ENCODE measurements around the gene PCBP3.
"Not testable (repeated sequence)": the region's sequence is repeated elsewhere in the genome, so short reads cannot be mapped to it uniquely, and the experiment has no call there.

PCBP3 gene

DNA sequence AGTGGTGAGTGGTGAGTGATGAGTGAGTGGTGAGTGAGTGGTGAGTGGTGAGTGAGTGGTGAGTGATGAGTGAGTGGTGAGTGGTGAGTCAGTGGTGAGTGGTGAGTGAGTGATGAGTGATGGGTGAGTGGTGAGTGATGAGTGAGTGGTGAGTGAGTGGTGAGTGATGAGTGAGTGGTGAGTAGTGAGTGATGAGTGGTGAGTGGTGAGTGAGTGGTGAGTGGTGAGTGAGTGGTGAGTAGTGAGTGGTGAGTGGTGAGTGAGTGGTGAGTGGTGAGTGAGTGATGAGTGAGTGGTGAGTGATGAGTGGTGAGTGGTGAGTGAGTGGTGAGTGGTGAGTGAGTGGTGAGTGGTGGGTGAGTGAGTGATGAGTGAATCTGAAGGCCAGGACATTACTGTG is 172.3 kb downstream of the PCBP3 start:
- not testable (repeated sequence) for DNase-seq

DNA sequence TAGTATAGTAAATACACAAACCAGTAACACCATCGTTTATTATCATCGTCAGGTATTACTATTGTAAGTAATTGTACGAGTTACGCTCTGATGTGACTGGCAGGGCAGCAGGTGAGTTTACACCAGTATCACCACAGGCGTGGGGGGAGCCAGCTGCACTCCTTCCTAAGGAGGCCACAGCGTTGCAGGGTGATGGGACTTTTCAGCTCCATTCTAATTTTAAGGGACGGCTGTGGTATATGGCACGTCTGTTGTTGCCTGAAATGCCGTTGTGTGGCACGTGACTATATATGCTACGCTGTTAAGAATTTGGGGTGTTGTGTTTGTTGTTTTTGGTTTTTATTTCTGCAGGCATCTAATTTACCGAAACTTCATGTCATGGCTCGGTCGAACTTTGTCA is 173.3 kb downstream of the PCBP3 start:
- no peak for DNase-seq

DNA sequence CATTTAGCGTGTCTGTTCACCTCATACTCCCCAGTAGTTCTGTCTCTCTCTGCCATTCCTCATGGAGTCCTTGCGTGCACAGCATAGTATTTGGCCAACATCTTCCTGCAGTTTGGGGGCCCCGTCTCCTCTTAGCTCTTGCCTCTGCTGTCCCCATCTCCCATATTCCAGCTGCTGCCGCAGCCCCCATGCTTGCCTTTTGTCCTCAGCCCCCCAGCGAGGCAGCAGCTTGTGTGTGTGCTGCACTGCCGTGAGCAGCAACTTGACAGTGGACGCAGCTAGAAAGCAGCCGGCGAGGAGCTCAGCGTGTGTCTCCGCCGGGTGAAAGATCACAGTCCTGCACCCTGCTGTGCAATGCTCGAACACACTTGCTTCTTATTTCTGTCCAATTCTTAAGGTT is 173.8 kb downstream of the PCBP3 start:
- DNase-seq: no peak

DNA sequence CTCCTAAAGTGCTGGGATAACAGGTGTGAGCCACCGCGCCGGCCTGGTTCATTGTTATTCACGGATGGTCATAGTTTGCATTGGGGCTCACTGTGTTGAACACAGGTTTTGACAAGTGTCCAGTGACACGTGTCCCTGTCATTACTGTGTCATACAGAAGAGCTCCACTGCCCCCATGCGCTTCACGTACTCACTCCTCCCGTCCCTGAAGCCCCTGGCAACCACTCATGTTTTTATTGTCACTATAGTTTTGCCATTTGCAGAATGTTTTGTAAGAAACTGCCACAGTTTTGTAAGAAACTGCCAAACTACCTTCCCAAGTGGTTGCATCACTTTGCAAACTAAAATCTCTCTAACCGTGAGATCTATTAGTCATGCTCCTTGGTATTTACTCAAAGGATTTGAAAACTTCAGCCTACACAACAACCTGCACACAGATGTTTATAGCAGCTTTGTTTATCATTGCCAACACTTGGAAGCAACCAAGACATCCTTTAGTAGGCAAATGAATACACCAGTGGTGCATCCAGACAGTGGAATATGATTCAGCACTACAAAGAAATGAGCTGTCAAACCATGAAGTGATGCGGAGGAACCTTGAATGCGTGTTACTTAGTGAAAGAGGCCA is 174.9 kb downstream of the PCBP3 start:
- DNase-seq: no peak

DNA sequence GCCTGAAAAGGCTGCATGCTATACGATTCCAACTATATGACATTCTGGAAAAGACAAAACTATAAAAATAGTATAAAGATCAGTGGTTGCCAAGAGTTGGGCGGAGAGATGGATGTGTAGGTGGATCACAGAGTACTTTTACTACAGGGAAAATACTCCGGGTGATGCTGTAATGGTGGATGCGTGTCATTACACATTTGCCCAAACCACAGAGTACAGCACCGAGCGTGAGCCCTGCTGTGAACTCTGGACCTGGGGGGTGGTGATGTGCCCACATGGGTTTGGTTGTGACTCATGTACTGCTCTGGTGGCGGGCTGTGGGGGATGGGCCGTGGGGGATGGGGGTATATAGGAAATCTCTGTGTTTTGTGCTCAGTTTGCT is 175.4 kb downstream of the PCBP3 start:
- no peak for DNase-seq

DNA sequence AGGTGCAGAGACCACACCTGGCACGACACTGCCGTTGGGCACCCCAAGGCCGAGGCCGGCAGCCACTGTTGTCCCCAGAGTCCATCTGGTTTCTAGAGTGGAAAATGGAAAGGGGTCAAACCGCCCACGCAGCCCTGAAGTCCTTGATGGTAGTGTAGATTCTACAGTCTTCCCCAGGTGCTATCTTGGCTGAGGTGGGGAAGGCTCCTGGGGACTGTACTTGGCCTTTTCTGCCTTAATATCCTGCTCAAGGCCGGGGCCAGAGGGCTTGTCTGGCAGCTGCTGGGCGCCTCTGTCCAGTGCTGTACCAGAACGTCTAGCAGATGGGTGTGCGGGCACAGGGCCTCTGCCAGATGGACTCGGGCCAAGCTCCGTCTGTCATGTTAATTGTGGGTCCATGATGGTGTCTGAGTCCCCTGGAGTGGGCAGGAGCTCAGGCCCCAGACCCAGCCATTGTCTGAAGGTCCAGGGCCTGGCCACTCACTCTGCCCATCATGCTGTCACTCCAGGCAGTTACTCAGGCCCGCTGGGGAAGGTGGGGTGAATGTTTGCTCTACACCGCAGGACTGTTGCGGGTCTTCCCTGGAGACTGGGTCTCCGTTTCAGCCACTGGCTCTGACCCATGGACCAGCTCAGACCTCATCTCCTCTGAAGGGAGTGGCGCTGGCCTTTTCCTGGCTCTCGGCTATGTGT is 176.1 kb downstream of the PCBP3 start:
- DNase-seq: no peak

DNA sequence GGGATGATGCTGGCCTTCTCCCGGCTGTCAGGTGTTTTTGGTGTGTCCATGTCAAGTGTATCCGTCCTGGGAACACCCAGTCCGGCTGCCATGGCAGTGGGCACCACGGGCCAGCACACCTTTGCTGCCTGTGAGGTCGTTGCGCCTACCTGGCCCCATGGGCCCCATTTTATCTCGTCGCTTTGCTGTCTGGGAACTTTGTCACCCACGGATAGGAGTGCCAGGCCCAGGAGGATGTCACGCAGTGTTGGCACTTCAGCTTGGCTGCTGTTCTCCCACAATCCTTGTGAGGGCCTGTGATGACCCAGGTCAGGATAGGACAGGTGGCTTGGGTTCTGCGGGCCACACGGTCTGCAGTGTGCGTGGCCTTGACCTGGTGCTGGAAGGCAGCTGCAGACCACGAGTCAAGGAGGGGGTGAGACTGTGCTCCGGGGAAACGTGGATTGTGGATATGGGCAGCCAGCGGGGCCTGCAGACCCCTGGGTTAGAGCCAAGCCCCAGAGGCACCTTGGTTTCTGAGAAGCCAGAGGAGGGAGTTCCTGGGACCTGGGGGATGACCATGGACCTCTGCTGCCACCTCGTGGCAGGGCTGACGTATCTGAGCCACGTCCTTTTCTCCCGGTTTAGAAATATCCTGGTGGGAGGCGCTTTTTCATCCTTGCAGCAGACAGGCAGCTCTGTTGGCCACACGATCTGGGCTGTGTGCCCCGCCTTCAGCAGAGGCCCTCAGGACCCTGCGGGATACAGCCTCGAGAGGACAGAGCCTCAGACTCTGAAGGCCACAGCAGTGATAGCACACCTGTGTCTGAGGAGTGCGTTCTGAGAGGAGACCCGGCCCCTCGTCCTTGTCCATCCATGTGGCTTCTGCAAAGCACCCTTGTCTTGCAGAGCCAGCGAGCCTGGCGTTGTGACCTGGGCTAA is 176.9 kb downstream of the PCBP3 start:
- DNase-seq: peak; percentile 69 to 89 (median 86)

DNA sequence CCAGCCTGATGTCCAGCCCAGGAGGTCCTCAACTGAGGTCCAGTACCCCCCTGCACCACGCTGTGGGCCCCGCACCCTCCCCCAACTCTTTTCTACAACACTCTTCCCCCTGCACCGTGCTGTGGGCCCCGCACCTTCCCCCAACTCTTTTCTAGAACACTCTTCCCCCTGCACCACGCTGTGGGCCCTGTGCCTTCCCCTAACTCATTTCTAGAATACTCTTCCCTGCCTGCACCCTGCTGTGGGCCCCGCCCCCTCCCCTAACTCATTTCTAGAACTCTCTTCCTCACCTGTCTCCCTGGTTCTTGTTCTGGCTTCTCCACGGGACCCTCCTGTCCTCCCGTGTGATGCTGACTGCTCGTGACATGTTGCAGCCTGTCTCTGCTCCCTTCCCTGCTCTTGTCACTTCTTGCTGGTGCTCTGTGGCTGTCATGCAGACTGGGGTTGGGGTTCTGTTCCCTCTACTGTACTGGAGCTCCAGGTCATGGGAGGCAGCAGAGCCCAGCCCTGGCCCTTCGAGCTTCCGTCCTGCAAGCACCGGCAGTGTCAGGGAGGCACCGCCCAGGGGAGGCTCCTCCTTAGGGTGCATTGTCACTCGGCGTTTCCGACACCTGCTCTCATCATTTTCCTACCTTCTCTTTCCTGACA is 177.9 kb downstream of the PCBP3 start:
- DNase-seq: no peak

DNA sequence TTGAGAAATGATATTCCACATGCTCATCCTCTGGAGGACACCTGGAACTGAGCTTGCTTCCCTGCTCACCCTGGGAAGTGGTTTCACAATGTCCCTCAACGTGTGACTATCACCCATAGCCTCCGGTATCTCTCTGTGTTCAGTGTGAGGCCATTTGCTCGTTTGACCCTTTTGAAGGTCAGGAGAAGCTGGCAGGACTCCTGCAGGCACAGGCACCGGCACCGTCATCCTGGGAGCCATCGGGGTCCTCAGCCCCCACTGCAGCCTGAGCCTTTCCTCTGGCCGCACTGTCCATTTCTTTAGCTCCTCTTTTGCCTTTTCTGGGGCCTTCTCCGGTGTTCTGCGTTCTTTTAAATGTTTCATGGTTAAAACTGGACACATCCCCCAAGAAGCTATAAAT is 178.5 kb downstream of the PCBP3 start:
- DNase-seq: no peak

DNA sequence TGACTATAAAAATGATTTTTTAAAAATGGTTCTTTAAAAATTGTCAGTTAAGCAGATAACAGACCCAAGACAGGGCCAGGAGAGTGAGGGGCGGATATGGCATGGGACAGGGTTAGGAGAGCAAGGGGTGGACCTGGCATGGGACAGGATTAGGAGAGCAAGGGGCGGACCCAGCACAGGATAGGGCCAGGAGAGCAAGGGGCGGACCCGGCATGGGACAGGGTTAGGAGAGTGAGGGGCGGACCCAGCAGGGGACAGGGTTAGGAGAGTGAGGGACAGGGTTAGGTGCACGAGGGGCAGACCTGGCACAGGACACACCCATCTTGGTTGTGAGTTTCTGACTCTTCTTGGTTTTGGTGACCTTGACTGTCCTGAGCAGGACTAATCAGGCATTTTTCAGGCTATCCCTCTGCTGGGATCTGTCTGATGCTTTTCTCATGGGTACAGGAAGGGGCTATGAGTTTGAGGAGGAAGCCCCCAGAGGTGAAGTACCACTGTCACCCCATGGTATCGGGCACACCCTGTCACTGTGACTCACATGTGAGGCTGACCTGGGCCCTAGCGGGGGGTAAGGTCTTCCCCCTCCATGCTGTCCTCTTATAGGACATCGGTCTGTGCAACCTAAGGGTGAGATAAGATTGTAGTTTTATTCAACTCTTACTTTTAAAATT is 179.0 kb downstream of the PCBP3 start:
- DNase-seq: no peak

DNA sequence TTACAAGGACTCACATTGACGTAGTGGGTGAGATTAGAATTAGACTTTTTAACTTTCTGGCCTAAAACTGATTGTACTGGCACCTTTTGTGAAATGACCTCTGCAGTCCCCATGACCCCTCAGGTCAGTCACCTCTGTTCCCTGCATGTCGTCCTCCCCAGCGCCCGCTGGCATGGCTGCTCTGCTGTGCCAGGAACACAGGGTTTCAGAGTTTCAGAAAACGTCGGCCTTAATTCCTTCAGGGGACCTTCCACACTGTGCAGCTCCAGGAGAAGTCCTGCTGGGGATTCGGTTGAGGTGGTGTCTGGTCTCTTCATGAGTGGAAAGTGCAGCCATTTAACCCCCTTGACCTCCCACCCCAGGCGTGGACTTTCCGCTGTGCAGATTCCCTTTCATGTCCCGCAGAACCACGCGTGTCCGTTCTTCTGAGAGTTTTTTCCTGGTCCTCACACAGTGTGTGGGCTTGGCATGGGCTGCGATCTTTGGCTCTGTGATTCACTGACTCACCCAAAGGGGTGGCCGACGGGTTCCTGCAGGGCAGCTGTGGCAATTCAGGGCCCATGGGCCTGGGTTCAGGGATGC is 179.7 kb downstream of the PCBP3 start:
- DNase-seq: no peak

DNA sequence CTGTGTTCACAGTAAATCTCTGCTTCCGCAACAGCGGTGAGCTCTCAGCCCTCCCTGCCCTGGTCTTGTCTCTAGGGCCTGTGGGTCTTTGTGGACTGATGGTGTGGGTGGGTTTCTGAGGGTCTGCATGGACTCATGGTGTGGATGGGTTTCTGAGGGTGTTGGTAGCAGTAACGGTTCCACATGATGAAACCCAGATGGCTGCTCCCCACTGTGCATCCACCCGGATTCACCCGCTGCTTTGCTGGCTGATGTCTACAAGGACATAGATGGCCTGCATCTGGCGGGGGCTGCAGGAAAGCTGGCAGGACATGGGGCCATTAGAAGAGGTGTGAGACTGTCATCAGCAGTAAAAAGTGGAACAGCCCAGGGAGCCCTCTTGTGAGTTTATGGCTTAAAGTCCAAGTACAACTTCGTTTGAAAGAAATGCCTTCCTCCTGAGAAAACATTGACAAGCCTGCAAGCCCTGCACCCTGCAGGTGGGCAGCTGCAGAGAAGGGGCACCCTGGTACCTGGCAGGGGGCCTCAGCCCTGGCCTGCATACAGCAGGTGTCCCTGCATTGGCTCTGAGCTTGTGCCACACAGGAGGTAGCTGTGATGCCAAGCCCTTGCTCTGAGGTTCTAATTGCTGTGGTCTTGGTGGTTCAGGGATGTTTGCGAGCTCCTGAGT is 181.2 kb downstream of the PCBP3 start:
- peak in 2 of 3 experiments; percentile 12 to 29 for DNase-seq

DNA sequence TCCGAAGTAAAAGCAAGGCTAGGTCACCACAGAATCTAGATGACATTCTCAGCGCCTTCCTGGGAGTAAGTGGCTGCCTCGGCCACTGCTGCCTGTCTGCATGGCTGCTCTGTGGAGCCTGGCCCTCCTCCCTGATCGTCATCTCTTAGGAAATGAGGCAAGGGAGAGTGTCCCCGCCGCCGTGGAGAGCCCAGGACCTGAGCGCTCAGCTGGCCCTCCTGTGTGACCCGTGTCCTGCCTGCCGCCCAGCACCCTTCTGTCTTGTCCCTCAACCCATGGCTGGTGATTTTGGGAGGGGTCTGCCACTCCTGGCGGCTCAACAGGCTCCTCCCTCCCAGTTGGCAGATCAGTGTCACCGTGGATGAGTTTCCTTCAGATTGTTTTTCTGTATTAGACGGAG is 181.7 kb downstream of the PCBP3 start:
- no peak for DNase-seq

DNA sequence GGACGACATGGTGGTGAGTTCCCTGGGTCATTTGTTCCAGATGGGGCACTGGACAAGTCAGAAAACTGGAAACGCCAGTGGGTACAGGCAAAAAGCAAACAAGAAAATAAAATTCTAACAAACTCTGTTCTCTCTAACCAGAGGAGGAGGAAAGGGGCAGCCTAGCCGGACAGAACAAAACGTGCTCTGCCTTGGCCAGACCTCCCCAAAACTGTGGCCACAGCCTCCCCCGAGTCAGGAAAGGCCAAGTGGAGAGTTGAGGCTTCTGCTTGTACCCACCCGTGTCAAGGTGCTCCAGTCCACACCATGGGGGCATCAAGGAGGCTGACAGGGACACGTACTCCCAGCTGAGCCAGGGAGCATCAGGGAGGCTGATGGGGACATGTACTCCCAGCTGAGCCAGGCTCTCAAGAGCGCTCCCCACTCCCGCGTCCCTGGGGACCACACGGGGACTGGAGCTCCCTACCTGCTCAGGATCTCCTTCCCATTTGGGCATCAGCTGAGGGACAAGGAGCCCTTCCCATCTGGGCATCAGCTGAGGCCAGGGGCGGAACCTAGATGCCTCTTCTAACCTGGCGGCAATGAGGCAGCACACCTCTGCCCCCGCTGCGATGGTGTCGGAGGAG is 183.3 kb downstream of the PCBP3 start:
- no peak for DNase-seq

DNA sequence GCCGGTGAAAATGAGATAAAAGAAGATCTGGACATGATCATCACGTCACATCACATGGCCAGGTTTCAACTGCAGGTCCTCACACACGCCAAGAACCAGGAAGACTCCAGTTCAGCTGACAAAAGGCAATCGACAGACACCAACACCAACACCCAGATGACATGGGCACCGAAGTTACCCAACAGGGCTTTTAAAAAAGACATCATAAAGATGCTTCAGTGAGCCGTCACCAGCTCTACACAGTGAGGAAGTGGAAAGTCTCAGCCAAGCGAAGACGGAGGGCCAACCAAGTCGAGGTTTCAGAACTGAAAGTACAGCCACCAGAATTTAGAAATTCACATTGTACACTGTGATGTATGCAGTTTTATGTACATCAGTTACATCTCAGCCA is 183.8 kb downstream of the PCBP3 start:
- DNase-seq: no peak

DNA sequence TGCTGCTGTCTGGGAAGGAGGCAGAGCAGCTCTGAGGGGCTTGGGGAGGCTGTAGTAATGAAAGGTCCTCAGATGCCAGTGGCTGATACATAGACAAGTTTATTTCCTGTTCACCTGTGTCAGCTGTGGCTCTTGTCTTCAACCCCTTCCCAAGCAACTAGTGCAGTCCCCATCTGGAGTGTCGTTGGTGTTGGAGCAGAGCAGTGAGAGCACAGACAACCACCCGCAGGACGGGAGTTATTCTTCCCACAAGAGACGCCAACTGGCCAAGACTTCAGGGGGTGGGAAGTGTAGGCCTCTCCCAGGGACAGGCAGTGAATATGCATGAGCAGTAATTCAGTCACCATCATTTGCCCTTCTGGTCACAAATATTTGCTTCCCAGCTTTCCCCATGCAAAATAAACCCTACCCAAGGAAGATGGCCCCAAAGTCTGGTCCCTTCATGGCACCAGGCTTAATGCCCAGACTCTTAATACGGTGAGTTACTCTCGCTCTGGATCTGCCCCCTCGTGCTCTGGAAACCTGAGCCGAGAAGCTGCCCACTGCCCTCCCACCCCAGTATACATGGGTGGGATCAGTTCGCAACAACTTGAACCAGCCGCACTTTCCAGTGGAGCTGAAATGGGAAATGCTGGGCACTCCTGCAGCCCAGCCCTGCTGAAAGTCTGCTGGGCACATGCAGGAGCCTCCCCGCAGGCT is 184.5 kb downstream of the PCBP3 start:
- DNase-seq: no peak

DNA sequence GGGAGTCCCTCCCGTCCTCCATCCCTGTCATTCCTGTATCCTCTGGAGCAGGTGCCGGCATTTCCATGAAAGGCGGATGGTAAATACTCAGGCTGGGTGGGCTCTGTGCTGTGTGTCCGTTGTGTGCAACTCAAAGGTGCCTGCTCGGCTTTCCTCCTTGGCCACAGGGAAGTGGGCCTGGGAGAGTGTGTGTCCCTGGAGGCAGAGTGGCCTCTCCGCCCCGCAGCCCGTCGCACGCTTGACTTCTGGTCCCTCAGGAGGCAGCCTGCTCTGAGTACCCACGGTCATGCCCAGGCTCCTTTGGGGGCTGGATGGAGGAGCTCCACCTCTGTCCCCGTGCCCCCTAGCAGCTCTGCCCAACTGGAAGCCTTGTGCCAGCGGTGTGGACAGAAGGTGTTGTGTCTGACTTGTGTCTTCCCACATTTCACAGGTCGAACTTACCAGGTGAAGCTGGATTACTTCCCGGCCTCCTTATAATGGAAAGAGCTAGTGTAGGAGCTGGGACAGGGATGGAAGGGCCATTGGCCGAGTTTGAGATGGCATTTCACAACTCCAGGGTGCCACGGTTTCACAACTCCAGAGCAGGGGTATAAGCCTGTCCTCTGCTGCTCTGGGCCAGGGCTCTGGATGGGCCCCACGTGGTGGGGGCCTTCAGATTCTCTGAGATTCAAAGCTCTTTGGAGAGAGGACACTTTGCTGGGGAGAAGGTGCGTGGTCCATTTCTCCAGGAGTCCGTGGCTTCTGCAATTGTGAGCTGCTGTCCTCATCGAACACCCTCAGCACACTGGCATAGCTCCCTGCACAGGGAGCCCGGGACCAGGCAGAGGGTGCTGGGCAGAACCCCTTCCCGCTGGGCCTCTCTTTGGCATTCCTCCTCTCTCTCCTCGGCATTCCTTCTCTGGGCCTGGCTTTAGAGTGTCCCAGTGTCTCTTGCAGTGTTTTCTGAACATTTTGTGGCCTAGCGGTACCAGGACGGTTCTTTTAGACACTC is 185.3 kb downstream of the PCBP3 start:
- no peak for DNase-seq

DNA sequence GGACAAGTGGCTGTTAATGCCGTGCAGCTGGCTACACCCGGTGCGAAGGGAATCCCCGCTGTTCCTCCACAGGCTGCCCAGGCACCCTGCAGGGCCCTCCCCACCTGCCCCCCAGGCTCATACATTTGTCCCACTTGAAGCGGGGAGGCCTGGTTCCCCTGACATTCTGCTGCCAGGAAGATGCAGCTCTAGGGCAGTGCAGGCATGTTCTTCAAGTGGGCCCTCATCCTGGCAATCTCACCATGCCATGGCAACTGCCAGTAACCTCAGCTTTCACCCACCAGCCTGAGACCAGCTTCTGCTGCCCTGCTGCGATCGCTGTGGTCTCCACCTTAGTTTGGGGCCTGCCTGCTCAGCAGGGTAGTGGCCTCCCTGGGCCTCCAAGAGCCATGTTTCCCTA is 186.1 kb downstream of the PCBP3 start:
- DNase-seq: peak in 2 of 3 experiments; percentile 61 to 70

DNA sequence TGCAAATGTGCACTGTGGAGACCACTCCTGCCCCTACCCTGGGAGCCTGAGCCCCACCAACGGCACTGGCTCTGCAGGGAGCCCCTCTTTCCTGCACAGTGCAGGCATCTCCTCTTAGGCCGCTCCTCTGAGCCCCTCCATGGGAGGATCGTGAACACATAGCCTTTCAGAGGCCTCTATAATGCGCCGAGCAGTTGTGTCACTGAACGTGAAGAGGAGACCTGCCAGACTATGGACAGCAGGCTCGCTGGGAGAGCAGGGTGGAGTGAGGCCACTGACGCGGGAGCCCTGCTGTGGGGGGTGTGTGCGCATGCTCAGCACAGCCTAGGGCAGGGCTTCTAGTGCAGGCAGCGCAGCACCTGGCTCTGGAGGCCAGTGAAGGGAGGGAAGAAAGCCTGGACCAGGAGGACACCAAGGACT is 186.7 kb downstream of the PCBP3 start:
- peak; percentile 25 to 94 (median 87) for DNase-seq
